ENCODE measurements around the gene DNAI2. TPM values are rescaled to one million over a fixed set of nuclear protein-coding genes. Genes with fewer than 3 reads are reported as not detected.

The DNAI2 gene
- total RNA-seq, 1 donor from 2014 or later = not detected

GRCh38 chr17:74292495-74292894 is 18.5 kb downstream of the DNAI2 start:
- DNase-seq = no peak
- Mint-ChIP-seq H3K9me3 (ENCODE audit: unreplicated experiment) (no peaks in the 10 kb centered on the region), H3K27me3 (ENCODE audit: unreplicated experiment) (peaks cover 2% of the 10 kb centered on the region), H3K27ac (ENCODE audit: unreplicated experiment) (no peak overlapping the region), H3K4me3 (ENCODE audit: unreplicated experiment) (no peak overlapping the region), H3K36me3 (ENCODE audit: unreplicated experiment) (no peaks in the 10 kb centered on the region), H3K4me1 (ENCODE audit: low read depth, unreplicated experiment) (peaks cover 15% of the 10 kb centered on the region)
- TF ChIP-seq CTCF (IDR thresholded peaks at IDR 0.05; ENCODE audit: partially characterized antibody, unreplicated experiment) = no peak

GRCh38 chr17:74295625-74296547 is 21.9 kb downstream of the DNAI2 start:
- H3K36me3 Mint-ChIP-seq (ENCODE audit: unreplicated experiment) = no peaks in the 10 kb centered on the region
- H3K27me3 Mint-ChIP-seq (ENCODE audit: unreplicated experiment) = peaks cover 3% of the 10 kb centered on the region
- no peak overlapping the region for H3K4me3 Mint-ChIP-seq (ENCODE audit: unreplicated experiment)
- H3K4me1 Mint-ChIP-seq (ENCODE audit: low read depth, unreplicated experiment) = peaks cover 14% of the 10 kb centered on the region
- H3K27ac Mint-ChIP-seq (ENCODE audit: unreplicated experiment) = no peak overlapping the region
- TF ChIP-seq CTCF (IDR thresholded peaks at IDR 0.05; ENCODE audit: partially characterized antibody, unreplicated experiment) = no peak
- no peak for DNase-seq
- H3K9me3 Mint-ChIP-seq (ENCODE audit: unreplicated experiment) = no peaks in the 10 kb centered on the region

GRCh38 chr17:74296548-74296936 is 22.5 kb downstream of the DNAI2 start:
- peaks cover 2% of the 10 kb centered on the region for H3K9me3 Mint-ChIP-seq (ENCODE audit: unreplicated experiment)
- TF ChIP-seq CTCF (IDR thresholded peaks at IDR 0.05; ENCODE audit: partially characterized antibody, unreplicated experiment) = peak; percentile 48
- no peak overlapping the region for H3K27ac Mint-ChIP-seq (ENCODE audit: unreplicated experiment)
- no peak overlapping the region for H3K4me3 Mint-ChIP-seq (ENCODE audit: unreplicated experiment)
- DNase-seq = peak; percentile 67
- peaks cover 3% of the 10 kb centered on the region for H3K27me3 Mint-ChIP-seq (ENCODE audit: unreplicated experiment)
- H3K36me3 Mint-ChIP-seq (ENCODE audit: unreplicated experiment) = no peaks in the 10 kb centered on the region
- peaks cover 14% of the 10 kb centered on the region for H3K4me1 Mint-ChIP-seq (ENCODE audit: low read depth, unreplicated experiment)

GRCh38 chr17:74297941-74298340 is 23.9 kb downstream of the DNAI2 start:
- Mint-ChIP-seq H3K27me3 (ENCODE audit: unreplicated experiment) (peaks cover 3% of the 10 kb centered on the region), H3K27ac (ENCODE audit: unreplicated experiment) (no peak overlapping the region), H3K9me3 (ENCODE audit: unreplicated experiment) (peaks cover 3% of the 10 kb centered on the region), H3K4me1 (ENCODE audit: low read depth, unreplicated experiment) (peaks cover 14% of the 10 kb centered on the region), H3K4me3 (ENCODE audit: unreplicated experiment) (no peak overlapping the region), H3K36me3 (ENCODE audit: unreplicated experiment) (no peaks in the 10 kb centered on the region)
- no peak for TF ChIP-seq CTCF (IDR thresholded peaks at IDR 0.05; ENCODE audit: partially characterized antibody, unreplicated experiment)
- no peak for DNase-seq

GRCh38 chr17:74298778-74299177 is 24.7 kb downstream of the DNAI2 start:
- DNase-seq = no peak
- no peak for TF ChIP-seq CTCF (IDR thresholded peaks at IDR 0.05; ENCODE audit: partially characterized antibody, unreplicated experiment)
- peaks cover 3% of the 10 kb centered on the region for H3K9me3 Mint-ChIP-seq (ENCODE audit: unreplicated experiment)
- H3K36me3 Mint-ChIP-seq (ENCODE audit: unreplicated experiment) = no peaks in the 10 kb centered on the region
- H3K27me3 Mint-ChIP-seq (ENCODE audit: unreplicated experiment) = peaks cover 3% of the 10 kb centered on the region
- no peak overlapping the region for H3K4me3 Mint-ChIP-seq (ENCODE audit: unreplicated experiment)
- peaks cover 14% of the 10 kb centered on the region for H3K4me1 Mint-ChIP-seq (ENCODE audit: low read depth, unreplicated experiment)
- H3K27ac Mint-ChIP-seq (ENCODE audit: unreplicated experiment) = no peak overlapping the region

All from glutamatergic neuron (in vitro differentiated cells).